ENCODE measurements around the gene C1QTNF9B. TPM values are rescaled to one million over a fixed set of nuclear protein-coding genes. Genes with fewer than 3 reads are reported as not detected.

C1QTNF9B gene
- total and polyA plus RNA-seq, 2 of the 13 experiments (the other 11 are each of a cell fraction or from before 2014, with no cell fraction given): not detected

GRCh38 chr13:23876265-23876664 lies 21.0 kb downstream of the C1QTNF9B start:
- H3K9ac ChIP-seq (ENCODE audit: insufficient read depth, low read depth, low read length): no peak overlapping the region
- ATAC-seq (peak; percentile 91), DNase-seq (ENCODE audit: low spot score) (no peak), FAIRE-seq (peak; percentile 49)
- POLR2A ChIA-PET: no interaction called here
- CTCF ChIA-PET (ENCODE audit: low intra/inter-chr PET ratio, low total read pairs): interaction anchor here (0.9 to 1.7 kb wide), 2 partner anchors 14 to 23 kb away, joined by 3 to 10 read pairs; partner anchors contain the start of gene MIPEP
- H4K20me1 ChIP-seq (ENCODE audit: insufficient read depth, low read length): no peaks in the 10 kb centered on the region
- no TSS peak for BruUV-seq (replicated peaks)
- H2AFZ ChIP-seq (ENCODE audit: low read length): no peak overlapping the region
- peaks cover 6% of the 10 kb centered on the region for H3K4me1 ChIP-seq (ENCODE audit: insufficient read depth, low read length)
- intact Hi-C loops (cut with micrococcal nuclease; ENCODE audit: unreplicated experiment) (loop anchor here (2.0 kb wide), 1 partner anchor 23 kb away; no protein-coding TSS in a partner anchor), in situ Hi-C loops (cut with HindIII; ENCODE audit: extremely low pct_ligation_motif_present, low pct_unique_long_range_greater_than_20kb) (loop anchor here (10.0 to 25.0 kb wide), 2 partner anchors 289 to 411 kb away; no protein-coding TSS in a partner anchor)
- H3K27ac ChIP-seq (ENCODE audit: extremely low read length, insufficient read depth, low read length): no peak overlapping the region
- no peaks in the 10 kb centered on the region for H3K27me3 ChIP-seq (ENCODE audit: control insufficient read depth in 1 of 2, insufficient read depth in 2 of 2, low read length in 2 of 2)
- WGBS (ENCODE audit: low lambda C conversion rate): 34% methylated on average over 2 of the region's 2 CpGs
- no peak overlapping the region for H3K4me3 ChIP-seq (replicated peaks in 1 of 3; ENCODE audit: insufficient read depth in 1 of 3, low read depth in 2 of 3, low read length in 3 of 3)
- H3K4me2 ChIP-seq (ENCODE audit: low read depth, low read length): no peak overlapping the region
- no peaks in the 10 kb centered on the region; a peak in 1 of 5 replicates for H3K36me3 ChIP-seq (replicated peaks in 1 of 2; ENCODE audit: control insufficient read depth in 1 of 2, insufficient read depth in 2 of 2, low read length in 2 of 2)
- H3K9me3 ChIP-seq (ENCODE audit: low read length): no peaks in the 10 kb centered on the region
- no peaks in the 10 kb centered on the region for H3K79me2 ChIP-seq (ENCODE audit: insufficient read depth, low read length)
- TF ChIP-seq ZNF737 (CRISPR knock-in tag; IDR thresholded peaks at IDR 0.05; ENCODE audit: borderline replicate concordance) (no peak), ZNF772 (CRISPR knock-in tag; IDR thresholded peaks at IDR 0.05) (no peak), SMC3 (IDR thresholded peaks at IDR 0.05; ENCODE audit: low read length) (peak; percentile 55), HNF4A (CRISPR knock-in tag; IDR thresholded peaks at IDR 0.05) (peak; percentile 66), FLYWCH1 (CRISPR knock-in tag; IDR thresholded peaks at IDR 0.05) (no peak), SOX13 (IDR thresholded peaks at IDR 0.05) (no peak), SOX13 (CRISPR knock-in tag; conservative IDR thresholded peaks at IDR 0.05 in 1 of 2, IDR thresholded peaks at IDR 0.05 in 1 of 2) (no peak), STAG1 (CRISPR knock-in tag; IDR thresholded peaks at IDR 0.05) (peak; percentile 42), FOXK1 (CRISPR knock-in tag; IDR thresholded peaks at IDR 0.05; ENCODE audit: borderline replicate concordance, low read depth) (no peak), ZFP62 (CRISPR knock-in tag; IDR thresholded peaks at IDR 0.05) (no peak), KLF12 (CRISPR knock-in tag; IDR thresholded peaks at IDR 0.05; ENCODE audit: borderline replicate concordance) (no peak), ZNF891 (CRISPR knock-in tag; IDR thresholded peaks at IDR 0.05) (no peak), HOMEZ (CRISPR knock-in tag; IDR thresholded peaks at IDR 0.05; ENCODE audit: low read depth) (no peak), ZNF382 (CRISPR knock-in tag; IDR thresholded peaks at IDR 0.05; ENCODE audit: borderline replicate concordance) (no peak), ZKSCAN1 (IDR thresholded peaks at IDR 0.05; ENCODE audit: low read length) (no peak), ATM (IDR thresholded peaks at IDR 0.05; ENCODE audit: borderline replicate concordance) (no peak), JUNB (CRISPR knock-in tag; IDR thresholded peaks at IDR 0.05; ENCODE audit: borderline replicate concordance) (no peak), DNMT1 (CRISPR knock-in tag; IDR thresholded peaks at IDR 0.05) (no peak), CERS6 (CRISPR knock-in tag; IDR thresholded peaks at IDR 0.05) (no peak)
- TF ChIP-seq, protein P1, sequence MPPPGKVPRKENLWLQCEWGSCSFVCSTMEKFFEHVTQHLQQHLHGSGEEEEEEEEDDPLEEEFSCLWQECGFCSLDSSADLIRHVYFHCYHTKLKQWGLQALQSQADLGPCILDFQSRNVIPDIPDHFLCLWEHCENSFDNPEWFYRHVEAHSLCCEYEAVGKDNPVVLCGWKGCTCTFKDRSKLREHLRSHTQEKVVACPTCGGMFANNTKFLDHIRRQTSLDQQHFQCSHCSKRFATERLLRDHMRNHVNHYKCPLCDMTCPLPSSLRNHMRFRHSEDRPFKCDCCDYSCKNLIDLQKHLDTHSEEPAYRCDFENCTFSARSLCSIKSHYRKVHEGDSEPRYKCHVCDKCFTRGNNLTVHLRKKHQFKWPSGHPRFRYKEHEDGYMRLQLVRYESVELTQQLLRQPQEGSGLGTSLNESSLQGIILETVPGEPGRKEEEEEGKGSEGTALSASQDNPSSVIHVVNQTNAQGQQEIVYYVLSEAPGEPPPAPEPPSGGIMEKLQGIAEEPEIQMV (CRISPR knock-in tag; IDR thresholded peaks at IDR 0.05; ENCODE audit: low read depth): no peak
- TF ChIP-seq, protein P2, sequence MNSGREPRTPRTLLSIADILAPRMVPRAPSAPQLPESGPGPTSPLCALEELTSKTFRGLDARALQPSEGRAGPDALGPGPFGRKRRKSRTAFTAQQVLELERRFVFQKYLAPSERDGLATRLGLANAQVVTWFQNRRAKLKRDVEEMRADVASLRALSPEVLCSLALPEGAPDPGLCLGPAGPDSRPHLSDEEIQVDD (CRISPR knock-in tag; IDR thresholded peaks at IDR 0.05; ENCODE audit: borderline replicate concordance): no peak

Data from HepG2 (cell line).